Endothelial cell of umbilical vein (primary cell): ENCODE data around the gene KATNB1. TPM values are rescaled to one million over a fixed set of nuclear protein-coding genes. Genes with fewer than 3 reads are reported as not detected.

Experiments
- BruUV-seq: library from RNA; stranded (reverse); fragments of 400-500 nt; replicated peaks from 2 replicates; lab custom pipeline; 2021; lab: Mats Ljungman, UMichigan
- CTCF ChIA-PET: fragments of 300-600, 350-600 bp; sonication (Branson Sonifier 250); formaldehyde crosslinking; loops from one replicate; lab custom pipeline; 2021; ENCODE audit warnings: antibody characterized with exemption, inconsistent platforms; lab: Charles Lee
- POLR2A ChIA-PET: fragments of 300-600, 350-600 bp; sonication (Branson Sonifier 250); formaldehyde crosslinking; loops from one replicate; lab custom pipeline; 2021; ENCODE audit warnings: antibody characterized with exemption, inconsistent platforms; lab: Charles Lee
- DNase-seq: peaks from one replicate; pipeline ENCODE4 v3.0.0-alpha.2; 2011; ENCODE audit warnings: low read depth, low spot score
- FAIRE-seq: peaks from 2 replicates; lab custom pipeline; 2011; peaks lifted over from hg19 to GRCh38; lab: Jason Lieb, UNC
- H2AFZ ChIP-seq: 2 replicates; pipeline ENCODE4 v1.6.0; 2012; ENCODE audit warnings: low read depth, low read length, control low read depth, inconsistent platforms
- H3K27ac ChIP-seq: 2 replicates; pipeline ENCODE4 v1.5.1; 2011; ENCODE audit warnings: low read depth, mild to moderate bottlenecking, control low read depth, low read length, moderate library complexity; ENCODE audit not compliant: insufficient read depth
- H3K27me3 ChIP-seq, 2 experiments: 2 replicates each; pipeline versions ENCODE4 v1.6.0 to v1.6.1; 2011; ENCODE audit warnings: low read length in 2 of 2, mixed read lengths in 1 of 2; ENCODE audit not compliant: control insufficient read depth in 2 of 2, insufficient read depth in 2 of 2
- H3K36me3 ChIP-seq, 2 experiments: 2 replicates in 1 of 2; 3 replicates in 1 of 2; pipeline ENCODE4 v1.5.1; 2011; ENCODE audit warnings: low read length in 2 of 2, mild to moderate bottlenecking in 1 of 2, moderate library complexity in 1 of 2; ENCODE audit not compliant: control insufficient read depth in 2 of 2, insufficient read depth in 2 of 2; ENCODE audit errors: extremely low read depth in 1 of 2
- H3K4me1 ChIP-seq: 3 replicates; pipeline ENCODE4 v1.5.1; 2011; ENCODE audit warnings: mild to moderate bottlenecking, low read length; ENCODE audit not compliant: control insufficient read depth, insufficient read depth; ENCODE audit errors: extremely low read depth
- H3K4me2 ChIP-seq: 2 replicates; pipeline ENCODE4 v1.6.1; 2011; ENCODE audit warnings: low read length, control low read depth, mixed read lengths; ENCODE audit not compliant: insufficient read depth
- H3K4me3 ChIP-seq, 3 experiments: fragments of 200-600 bp in 1 of 3; sonication (generic), shearing (Covaris generic) in 1 of 3; replicated peaks in 1 of 3; 2 replicates each; pipeline ENCODE4 v1.5.1; 2011 to 2016; ENCODE audit warnings: control low read depth in 3 of 3, low read length in 3 of 3, mild to moderate bottlenecking in 2 of 3, inconsistent platforms in 1 of 3, low read depth in 1 of 3, moderate library complexity in 1 of 3; ENCODE audit not compliant: insufficient read depth in 1 of 3
- H3K79me2 ChIP-seq: 2 replicates; pipeline ENCODE4 v1.6.0; 2012; ENCODE audit warnings: low read length, inconsistent platforms; ENCODE audit not compliant: control insufficient read depth, insufficient read depth
- H3K9ac ChIP-seq: replicated peaks from 2 replicates; pipeline ENCODE3; 2011; ENCODE audit warnings: low read length, control low read depth; ENCODE audit not compliant: insufficient read depth; ENCODE audit errors: extremely low read depth
- H3K9me1 ChIP-seq: replicated peaks from 3 replicates; pipeline ENCODE4 v1.6.0; 2011; ENCODE audit warnings: mild to moderate bottlenecking, low read length; ENCODE audit not compliant: control insufficient read depth, insufficient read depth; ENCODE audit errors: extremely low read depth
- H3K9me3 ChIP-seq: replicated peaks from 2 replicates; pipeline ENCODE4 v1.5.1; 2012; ENCODE audit warnings: low read length, inconsistent platforms; ENCODE audit not compliant: control insufficient read depth, insufficient read depth
- H4K20me1 ChIP-seq: replicated peaks from 2 replicates; pipeline ENCODE3; 2011; ENCODE audit warnings: mild to moderate bottlenecking, low read length; ENCODE audit not compliant: control insufficient read depth, insufficient read depth; ENCODE audit errors: extremely low read depth
- EZH2 ChIP-seq: IDR thresholded peaks from 2 replicates; pipeline ENCODE4 v1.6.1; 2012; ENCODE audit warnings: borderline replicate concordance, low read depth, mild to moderate bottlenecking, moderate library complexity, low read length, inconsistent platforms; ENCODE audit not compliant: severe bottlenecking
- FOS ChIP-seq: IDR thresholded peaks from 2 replicates; pipeline ENCODE4 v1.6.1; 2011; ENCODE audit warnings: mild to moderate bottlenecking, low read length, moderate library complexity, borderline replicate concordance; ENCODE audit not compliant: insufficient read depth
- GATA2 ChIP-seq: IDR thresholded peaks from 2 replicates; pipeline ENCODE4 v1.7.0; 2011; ENCODE audit warnings: low read depth, mild to moderate bottlenecking, moderate library complexity, mixed read lengths, low read length; ENCODE audit not compliant: insufficient read length, insufficient read depth
- JUN ChIP-seq: IDR thresholded peaks from 2 replicates; pipeline ENCODE4 v1.6.1; 2011; ENCODE audit warnings: borderline replicate concordance, low read depth; ENCODE audit not compliant: insufficient read length, insufficient read depth
- MYC ChIP-seq: IDR thresholded peaks from one replicate; pipeline ENCODE4 v1.6.1; 2011; ENCODE audit warnings: mild to moderate bottlenecking, low read depth, low read length
- POLR2A ChIP-seq: IDR thresholded peaks from 2 replicates; pipeline ENCODE4 v1.6.1; 2012; ENCODE audit warnings: low read depth, mild to moderate bottlenecking, control low read depth, low read length
- POLR2AphosphoS5 ChIP-seq: IDR thresholded peaks from 2 replicates; pipeline ENCODE4 v1.6.1; 2012; ENCODE audit warnings: low read depth, mild to moderate bottlenecking, control low read depth, low read length, moderate library complexity; ENCODE audit not compliant: insufficient read depth
- dilution Hi-C: fragments of 300-500 bp; cut with MboI; formaldehyde crosslinking; loops from one replicate; pipeline ENCODE4 v1.15.0; 2019; ENCODE audit warnings: low sequenced_read_pairs; ENCODE audit not compliant: extremely low pct_ligation_motif_present
- intact Hi-C: fragments of 100-400 bp; cut with micrococcal nuclease; formaldehyde crosslinking; loops from one replicate; pipeline ENCODE4 v1.10.0; 2022
- polyA plus RNA-seq, 4 experiments: library from polyadenylated mRNA; depleted of rRNA in 3 of 4; stranded (reverse) in 3 of 4; unstranded in 1 of 4; fragments of >200 nt; gene quantifications; 2 replicates each; pipeline versions ENCODE4 v1.2.1 to v1.2.3, GENCODE V29; 2011 to 2012; ENCODE audit warnings: missing spikeins in 1 of 4
- total RNA-seq: library from RNA; stranded (reverse); gene quantifications from 2 replicates; pipeline ENCODE4 v1.2.3, GENCODE V29; 2021
- TF ChIP-seq, protein P1 (sequence below): IDR thresholded peaks from 2 replicates; pipeline ENCODE4 v1.6.1; 2011; ENCODE audit not compliant: insufficient read depth, insufficient read length
- TF ChIP-seq, protein P2 (sequence below), 2 donors: IDR thresholded peaks; 1 replicate in 1 of 2; 2 replicates in 1 of 2; pipeline ENCODE4 v1.5.1; 2011; ENCODE audit warnings: low read length in 2 of 2, mild to moderate bottlenecking in 2 of 2, moderate library complexity in 2 of 2, control low read depth in 1 of 2, inconsistent platforms in 1 of 2, low read depth in 1 of 2; ENCODE audit not compliant: insufficient read depth in 1 of 2; ENCODE audit errors: extremely low read depth in 1 of 2

Gene KATNB1
- total and polyA plus RNA-seq, 2 donors (not counting 3 experiments of a cell fraction or from before 2014, with no cell fraction given), result 25.9 to 35.9 TPM

DNA sequence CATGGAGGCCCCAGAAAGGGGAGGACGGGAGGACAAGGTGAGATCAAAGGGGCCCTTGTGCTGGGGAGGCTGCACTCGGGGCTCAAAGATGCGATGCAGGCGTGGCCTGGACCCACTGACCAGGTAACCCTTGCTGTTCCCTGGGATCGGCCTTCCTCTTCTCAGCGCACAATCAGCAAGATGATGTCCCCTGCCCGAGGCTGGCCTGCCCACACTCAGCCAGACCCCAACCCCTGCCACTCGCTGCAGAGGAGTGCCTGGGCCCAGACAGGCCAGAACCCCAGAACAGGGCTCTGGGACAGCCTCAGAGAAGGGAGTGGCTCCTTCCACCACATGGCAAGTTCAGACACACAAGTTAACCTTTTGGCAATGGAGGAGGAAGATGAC is 51.9 kb downstream of the KATNB1 start:
- Histone ChIP-seq H3K9ac (no peak overlapping the region), H2AFZ (no peak overlapping the region), H3K27ac (no peak overlapping the region), H3K4me2 (no peak overlapping the region), H3K9me3 (no peaks in the 10 kb centered on the region), H3K4me3 (no peak overlapping the region), H3K36me3 (peaks cover 4 to 30% of the 10 kb centered on the region in 2 experiments), H3K4me1 (no peaks in the 10 kb centered on the region), H4K20me1 (no peaks in the 10 kb centered on the region), H3K27me3 (no peaks in the 10 kb centered on the region), H3K9me1 (no peaks in the 10 kb centered on the region), H3K79me2 (no peaks in the 10 kb centered on the region)
- dilution Hi-C loops (no loop called here), intact Hi-C loops (no loop called here)
- CTCF ChIA-PET, result interaction anchor here (1.0 to 1.5 kb wide), 4 partner anchors 8 to 91 kb away, joined by 3 to 4 read pairs (median 3); no protein-coding TSS in a partner anchor
- TF ChIP-seq GATA2 (no peak), POLR2A (no peak), FOS (no peak), MYC (no peak), JUN (no peak), POLR2AphosphoS5 (no peak), EZH2 (no peak)
- TF ChIP-seq, protein P1, sequence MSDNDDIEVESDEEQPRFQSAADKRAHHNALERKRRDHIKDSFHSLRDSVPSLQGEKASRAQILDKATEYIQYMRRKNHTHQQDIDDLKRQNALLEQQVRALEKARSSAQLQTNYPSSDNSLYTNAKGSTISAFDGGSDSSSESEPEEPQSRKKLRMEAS, result no peak
- TF ChIP-seq, protein P2, sequence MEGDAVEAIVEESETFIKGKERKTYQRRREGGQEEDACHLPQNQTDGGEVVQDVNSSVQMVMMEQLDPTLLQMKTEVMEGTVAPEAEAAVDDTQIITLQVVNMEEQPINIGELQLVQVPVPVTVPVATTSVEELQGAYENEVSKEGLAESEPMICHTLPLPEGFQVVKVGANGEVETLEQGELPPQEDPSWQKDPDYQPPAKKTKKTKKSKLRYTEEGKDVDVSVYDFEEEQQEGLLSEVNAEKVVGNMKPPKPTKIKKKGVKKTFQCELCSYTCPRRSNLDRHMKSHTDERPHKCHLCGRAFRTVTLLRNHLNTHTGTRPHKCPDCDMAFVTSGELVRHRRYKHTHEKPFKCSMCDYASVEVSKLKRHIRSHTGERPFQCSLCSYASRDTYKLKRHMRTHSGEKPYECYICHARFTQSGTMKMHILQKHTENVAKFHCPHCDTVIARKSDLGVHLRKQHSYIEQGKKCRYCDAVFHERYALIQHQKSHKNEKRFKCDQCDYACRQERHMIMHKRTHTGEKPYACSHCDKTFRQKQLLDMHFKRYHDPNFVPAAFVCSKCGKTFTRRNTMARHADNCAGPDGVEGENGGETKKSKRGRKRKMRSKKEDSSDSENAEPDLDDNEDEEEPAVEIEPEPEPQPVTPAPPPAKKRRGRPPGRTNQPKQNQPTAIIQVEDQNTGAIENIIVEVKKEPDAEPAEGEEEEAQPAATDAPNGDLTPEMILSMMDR (IDR thresholded peaks at IDR 0.05; ENCODE audit: extremely low read depth in 1 of 2, insufficient read depth in 1 of 2, low read depth in 1 of 2, low read length in 2 of 2), result no peak
- DNase-seq (no peak), FAIRE-seq (no peak)
- no TSS peak for BruUV-seq
- POLR2A ChIA-PET, result no interaction called here
